Frontal cortex (tissue), 4 donors: ENCODE results near the gene AHI1. TPM values are rescaled to one million over a fixed set of nuclear protein-coding genes. Genes with fewer than 3 reads are reported as not detected.
"Not testable (repeated sequence)": the region's sequence is repeated elsewhere in the genome, so short reads cannot be mapped to it uniquely, and the experiment has no call there.

Source experiments
- DNase-seq, 2 donors: peaks; one replicate each; pipeline ENCODE4 v3.0.0; 2012; ENCODE audit warnings: low spot score in 2 of 2
- FAIRE-seq: peaks from 2 replicates; lab custom pipeline; 2012; peaks lifted over from hg19 to GRCh38; lab: Jason Lieb, UNC
- total RNA-seq: library from RNA; depleted of rRNA; stranded (reverse); fragments of >200 nt; gene quantifications from one replicate; pipeline ENCODE4 v1.2.3, GENCODE V29; 2014
- donor health status: control.
- donor health status: control.
- donor health status: control.

The AHI1 gene
- total RNA-seq, 1 donor from 2014 or later = 42.8 TPM

DNA sequence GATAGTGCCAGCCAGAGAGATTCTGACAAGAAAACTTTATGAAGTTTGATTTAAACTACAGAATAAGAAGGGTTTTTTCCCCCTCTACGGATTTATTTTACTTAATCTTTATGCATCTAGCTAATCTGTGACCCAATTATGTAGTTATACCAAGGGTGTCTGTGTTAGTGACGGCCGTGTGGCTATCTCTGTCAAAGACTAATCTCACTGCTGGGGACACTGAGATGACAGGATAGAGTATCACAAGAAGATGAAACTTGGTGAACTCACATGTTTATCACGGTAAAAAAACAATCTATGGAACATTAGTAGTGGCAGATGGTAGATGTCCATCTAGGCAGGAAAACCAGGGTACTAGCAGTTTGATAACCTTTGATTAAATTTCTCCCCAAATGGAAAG is 149.7 kb downstream of the AHI1 start:
- FAIRE-seq (no peak), DNase-seq (no peak)

- FAIRE-seq = no peak
- no peak for DNase-seq
Observed at GRCh38 chr6:135346747-135347146, 150.8 kb downstream of the AHI1 start.

GRCh38 chr6:135344526-135344925 is 153.0 kb downstream of the AHI1 start:
- DNase-seq = no peak
- no peak for FAIRE-seq

DNA sequence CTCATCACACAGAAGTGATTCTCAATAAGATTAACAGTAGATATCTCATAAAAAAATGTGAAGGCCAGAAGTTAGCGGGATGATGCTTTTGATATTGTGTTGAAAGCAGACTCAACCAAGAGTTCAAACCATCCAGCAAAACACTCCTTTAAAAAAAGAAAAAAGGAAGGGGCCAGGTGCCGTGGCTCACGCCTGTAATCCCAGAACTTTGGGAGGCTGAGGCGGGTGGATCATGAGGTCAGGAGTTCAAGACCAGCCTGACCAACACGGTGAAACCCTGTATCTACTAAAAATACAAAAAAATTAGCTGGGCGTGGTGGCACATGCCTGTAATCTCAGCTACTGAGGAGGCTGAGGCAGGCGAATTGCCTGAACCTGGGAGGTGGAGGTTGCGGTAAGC is 157.6 kb downstream of the AHI1 start:
- not testable (repeated sequence) for DNase-seq, FAIRE-seq

DNA sequence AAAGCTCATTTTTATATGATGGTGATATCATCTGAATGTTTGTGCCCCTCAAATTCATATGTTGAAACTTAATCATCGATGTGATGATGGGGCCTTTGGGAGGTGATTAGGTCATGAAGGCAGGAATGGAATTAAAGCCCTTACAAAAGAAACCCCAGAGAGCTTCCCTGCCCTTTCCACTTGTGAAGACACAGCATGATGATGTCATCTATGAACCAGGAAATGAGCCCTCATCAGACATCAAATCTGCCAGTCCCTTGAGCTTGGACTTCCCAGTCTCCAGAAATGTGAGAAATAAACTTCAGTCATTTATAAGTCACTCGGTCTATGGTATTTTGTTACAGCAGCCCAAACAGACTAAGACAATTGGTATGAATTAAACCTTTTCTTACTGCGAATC is 163.4 kb downstream of the AHI1 start:
- FAIRE-seq (no peak), DNase-seq (no peak)

DNA sequence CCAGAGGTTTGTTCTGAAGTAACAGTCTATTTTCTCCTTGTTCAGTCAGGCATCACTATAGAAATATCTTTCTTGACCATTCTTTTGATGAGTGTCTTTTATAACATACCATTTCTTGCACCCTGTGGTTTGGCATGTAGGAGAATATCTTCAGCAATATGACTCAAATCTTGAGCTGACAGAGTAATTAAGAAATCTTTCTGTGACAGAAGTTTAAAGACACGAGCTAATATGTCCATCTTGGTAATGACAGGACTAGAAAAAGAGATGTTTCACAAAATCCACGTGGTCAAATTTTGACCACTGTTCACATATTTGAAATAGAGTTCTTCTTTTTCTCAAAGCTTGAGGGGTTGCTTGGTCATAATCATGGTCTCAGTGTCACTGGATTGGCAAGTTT is 166.5 kb downstream of the AHI1 start:
- DNase-seq (no peak), FAIRE-seq (no peak)

DNA sequence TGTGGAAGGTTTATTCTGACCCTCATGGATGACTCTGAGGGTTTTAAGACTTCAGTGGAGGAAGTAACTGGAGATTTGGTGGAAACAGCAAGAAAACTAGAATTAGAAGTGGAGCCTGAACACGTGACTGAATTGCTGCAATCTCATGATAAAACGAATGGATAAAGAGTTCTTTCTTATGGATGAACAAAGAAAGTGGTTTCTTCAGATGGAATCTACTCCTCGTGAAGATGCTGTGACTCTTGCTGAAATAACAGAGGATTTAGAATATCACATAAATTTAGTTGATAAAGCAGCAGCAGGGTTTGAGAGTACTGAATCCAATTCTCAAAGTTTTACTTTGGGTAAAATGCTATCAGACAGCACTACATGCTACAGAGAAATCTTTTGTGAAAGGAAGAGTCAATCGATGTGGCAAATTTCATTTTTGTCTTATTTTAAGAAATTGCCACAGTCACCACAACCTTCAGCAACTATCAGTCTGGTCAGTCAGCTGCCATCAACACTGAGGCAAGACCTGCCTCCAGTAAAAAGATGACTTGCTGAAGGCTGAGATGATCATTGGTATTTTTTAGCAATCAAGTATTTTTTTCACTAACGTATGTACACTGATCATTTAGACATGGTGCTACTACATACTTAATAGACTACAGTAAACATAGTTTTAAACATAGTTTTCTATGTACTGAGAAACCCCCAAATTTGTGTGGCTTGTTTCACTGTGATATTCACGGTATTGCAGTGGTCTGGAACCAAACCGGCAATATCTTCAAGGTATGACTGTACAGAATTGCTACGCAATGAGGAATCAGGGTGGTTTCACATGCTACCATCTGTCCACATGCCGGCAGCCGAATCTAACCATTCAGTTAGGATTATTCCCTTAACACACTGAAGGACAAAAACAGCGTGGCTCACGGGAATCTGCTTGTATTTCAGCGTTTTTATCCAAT is 167.4 kb downstream of the AHI1 start:
- no peak for FAIRE-seq
- DNase-seq = no peak

- FAIRE-seq = no peak
- no peak for DNase-seq
Observed at GRCh38 chr6:135328136-135328535, 169.4 kb downstream of the AHI1 start.

DNA sequence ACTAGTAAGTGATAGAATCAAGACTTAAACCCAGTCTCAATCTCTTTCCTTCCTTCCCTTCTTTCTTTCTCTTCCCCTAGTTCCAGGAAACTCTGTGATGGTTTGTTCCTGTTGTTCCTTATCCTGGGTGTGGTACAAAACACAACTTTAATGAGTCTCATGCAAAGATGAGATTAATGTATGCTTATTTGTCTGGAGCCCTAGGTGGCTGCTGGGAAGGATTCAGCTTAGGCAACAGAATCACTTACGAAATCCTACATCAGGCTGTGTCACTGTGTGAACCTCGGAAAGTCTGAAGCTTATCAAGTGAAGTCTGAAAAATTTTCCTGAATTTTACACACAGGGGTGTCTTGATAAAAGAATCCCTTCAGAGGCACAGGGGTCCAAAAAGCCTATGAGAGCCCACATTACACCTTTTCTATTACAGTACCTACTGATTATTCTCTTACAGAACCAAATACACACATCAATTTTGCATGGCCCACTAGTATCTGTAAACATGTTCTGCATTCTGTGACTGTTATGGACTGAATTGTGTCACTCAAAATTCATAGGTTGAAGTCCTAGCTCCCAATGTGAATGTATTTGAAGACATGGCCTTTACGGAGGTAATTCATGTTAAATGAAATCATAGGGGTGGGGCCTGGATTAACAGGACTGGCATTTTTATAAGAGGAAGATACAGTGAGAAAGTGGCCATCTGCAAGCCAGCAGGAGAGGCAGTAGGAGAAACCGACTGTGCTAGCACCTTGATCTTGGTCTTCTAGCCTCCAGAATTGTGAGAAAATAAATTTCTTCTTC is 171.7 kb downstream of the AHI1 start:
- DNase-seq (no peak), FAIRE-seq (no peak)

DNA sequence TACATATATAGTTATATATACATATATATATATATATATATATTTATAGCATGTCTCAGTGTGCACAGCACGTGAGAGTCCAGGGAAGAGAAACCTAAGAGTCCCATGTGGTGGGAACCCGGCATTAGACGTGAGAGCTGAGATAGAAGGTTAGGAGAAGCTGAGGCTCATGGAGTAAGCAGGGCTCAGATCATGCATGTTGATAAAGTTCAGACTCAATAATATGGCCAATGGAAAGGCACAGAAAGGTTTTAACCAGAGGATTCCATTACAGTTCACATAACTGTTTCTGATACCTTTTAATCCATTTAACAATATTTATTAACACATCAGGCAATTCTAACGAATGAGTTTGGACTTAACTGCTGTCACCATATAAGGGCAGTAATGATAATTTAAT is 173.0 kb downstream of the AHI1 start:
- no peak for DNase-seq
- no peak for FAIRE-seq

DNA sequence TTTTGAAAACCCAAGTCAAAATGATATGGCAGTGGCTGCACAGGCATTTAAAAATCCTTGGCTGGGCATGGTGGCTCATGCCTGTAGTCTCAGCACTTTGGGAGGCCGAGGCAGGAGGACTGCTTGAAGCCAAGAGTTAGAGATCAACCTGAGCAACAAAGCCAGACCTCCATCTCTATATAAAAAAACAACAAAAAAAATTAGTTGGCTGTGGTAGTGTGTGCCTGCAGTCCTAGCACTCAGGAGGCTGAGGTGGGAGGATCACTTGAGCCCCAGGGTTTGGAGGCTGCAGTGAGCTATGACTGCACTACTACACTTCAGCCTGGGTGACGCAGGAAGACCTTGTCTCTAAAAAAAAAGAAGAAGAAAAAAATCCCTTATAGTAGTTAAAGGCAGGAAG is 173.6 kb downstream of the AHI1 start:
- DNase-seq = no peak
- no peak for FAIRE-seq

GRCh38 chr6:135323202-135323668 is 174.3 kb downstream of the AHI1 start:
- DNase-seq (no peak), FAIRE-seq (no peak)

DNA sequence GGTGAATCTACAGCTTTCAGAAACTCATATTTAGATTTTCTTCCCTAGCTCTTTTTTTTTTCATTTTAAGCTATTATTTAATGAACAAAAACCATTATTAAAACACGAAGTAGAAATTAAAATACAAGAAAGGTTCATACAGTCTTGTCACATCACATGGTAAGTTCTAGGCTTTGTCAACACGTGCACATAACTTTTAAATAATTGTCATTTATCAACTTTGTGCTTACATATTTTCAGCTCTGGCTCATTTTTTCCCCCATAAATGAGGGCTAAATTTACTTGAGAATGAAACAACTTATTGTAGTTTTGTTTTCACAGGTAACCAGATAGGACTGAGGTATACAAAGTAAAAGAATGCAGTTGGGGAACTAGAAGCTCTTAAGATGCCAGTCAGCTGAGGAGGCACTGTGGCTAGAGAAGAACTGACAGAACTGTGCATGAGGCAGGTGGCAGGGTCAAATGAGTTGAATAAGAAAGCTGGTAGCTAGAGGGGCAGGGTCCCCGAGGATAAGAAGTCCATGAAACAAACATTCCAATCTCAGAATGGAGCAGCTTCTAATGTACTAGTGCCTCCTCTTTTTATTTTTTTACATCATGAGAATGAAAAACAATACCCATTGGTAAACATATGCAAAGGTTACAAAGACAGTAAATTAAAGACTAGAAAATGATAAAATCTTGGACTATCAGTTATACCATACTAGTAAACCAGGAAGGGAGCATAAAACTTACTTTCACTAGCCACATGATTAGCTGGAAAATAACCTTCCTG is 174.9 kb downstream of the AHI1 start:
- FAIRE-seq = no peak
- no peak for DNase-seq

DNA sequence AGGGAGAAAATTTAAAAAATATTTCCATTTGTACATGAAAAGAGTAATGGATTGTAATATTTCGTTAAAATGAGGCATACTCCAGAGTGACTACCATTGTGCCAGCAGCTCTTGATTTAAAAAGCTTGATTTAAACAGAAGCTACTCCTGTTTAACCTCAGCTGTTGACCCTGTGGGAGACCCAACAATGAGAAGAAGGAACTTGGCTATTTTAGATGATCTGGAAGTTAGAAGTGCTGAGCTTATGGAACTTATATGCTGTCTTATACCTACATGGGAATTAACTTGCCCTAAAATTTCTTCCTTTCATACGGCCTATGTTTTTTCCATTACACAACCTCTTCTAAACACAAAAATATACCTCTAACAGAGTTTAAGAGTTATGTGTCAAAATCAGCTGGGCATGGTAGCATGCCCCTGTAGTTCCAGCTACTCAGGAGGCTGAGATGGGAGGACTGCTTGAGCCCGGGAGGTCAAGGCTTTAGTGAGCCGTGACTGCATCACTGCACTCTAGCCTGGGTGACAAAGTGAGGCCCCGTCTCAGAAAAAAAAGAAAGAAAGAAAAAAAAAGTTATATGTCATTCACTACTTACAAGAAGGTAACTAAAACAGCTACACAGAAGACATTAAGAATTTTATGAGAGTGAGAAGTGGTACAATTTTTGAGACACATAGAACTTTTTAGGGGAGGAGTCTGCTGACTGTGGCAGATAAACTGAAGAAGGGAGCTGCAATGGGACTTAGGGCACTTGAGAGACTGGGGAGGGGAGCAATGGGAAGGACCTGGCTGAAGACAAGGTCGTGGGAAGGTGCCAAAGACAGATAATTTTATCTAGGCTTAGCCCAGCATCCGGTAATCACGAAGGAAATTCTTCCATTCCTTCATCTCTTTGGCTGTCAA is 176.6 kb downstream of the AHI1 start:
- DNase-seq = no peak

DNA sequence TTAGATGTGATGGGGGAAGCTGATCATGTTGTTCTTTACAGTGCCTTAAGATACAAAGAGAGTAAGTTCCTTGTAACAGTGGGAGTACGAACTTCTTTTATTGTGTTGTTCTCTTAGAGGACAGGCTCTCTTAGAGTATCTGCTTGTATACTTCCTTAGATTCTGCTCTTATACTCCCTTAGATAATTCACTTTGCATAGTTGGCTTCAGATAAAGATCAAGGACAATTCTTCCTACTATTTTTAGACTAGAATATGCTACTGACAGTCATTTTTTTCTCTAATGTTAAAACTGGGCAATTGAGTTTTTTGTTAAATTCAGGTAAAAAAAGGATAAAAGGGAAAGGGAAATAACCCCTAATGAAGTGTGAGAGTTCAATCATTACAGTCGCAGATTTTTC is 177.7 kb downstream of the AHI1 start:
- FAIRE-seq = no peak
- no peak for DNase-seq

More for the DNA sequence above, 176.6 kb downstream of the AHI1 start:
- no peak for FAIRE-seq

DNA sequence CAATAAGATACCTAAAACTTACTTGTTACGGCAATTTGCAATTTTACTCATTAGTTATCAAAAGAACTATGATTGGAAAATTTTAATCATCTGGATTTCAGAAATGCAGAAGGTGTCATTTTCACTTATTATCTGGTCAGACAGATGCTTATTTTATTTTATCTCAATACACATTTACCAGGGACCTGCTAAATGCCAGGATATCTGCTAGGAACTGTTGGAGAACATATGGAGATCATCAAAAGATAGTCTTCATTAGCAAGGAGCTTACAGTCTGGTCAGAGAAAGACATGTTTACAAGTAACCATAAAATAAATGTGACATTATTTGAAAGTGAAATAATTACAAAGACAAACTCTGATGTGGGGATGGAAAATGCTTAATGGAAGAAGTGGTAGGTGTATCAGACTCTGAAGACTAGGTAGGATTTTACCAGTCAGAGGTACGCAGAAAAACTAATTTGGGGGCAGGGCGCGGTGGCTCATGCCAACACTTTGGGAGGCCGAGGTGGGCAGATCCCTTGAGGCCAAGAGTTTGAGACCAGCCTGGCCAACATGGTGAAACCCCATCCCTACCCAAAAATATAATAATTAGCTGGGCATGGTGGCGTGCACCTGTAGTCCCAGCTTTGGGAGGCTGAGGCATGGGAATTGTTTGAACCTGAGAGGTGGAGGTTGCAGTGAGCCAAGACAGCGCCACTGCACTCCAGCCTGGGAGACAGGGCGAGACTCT is 178.6 kb downstream of the AHI1 start:
- no peak for DNase-seq
- FAIRE-seq = no peak

DNA sequence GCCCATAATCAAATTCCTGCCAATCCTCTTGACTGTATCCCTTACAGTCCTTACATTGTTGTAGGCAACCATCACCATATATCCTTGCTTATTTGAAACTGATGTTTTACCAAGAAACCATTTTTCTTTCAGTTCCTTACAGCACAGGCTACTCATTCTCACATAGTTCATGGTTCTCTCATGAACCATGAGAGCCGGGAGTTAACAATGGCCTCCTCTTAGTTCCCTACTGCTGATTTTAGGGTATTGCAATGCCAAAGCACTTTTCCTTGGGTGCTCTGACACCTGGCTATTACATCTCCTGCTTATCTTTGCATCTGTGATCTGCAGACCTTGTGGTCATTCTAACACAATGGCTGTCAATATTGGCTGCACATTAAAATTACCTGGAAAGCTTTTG is 183.0 kb downstream of the AHI1 start:
- FAIRE-seq = no peak
- no peak for DNase-seq

- DNase-seq = no peak
- FAIRE-seq = peak; percentile 51
Observed at GRCh38 chr6:135311446-135312200, 185.9 kb downstream of the AHI1 start.
